ES-I3 (cell line): ENCODE measurements around the gene TYW1.
"Not testable (repeated sequence)": the region's sequence is repeated elsewhere in the genome, so short reads cannot be mapped to it uniquely, and the experiment has no call there.

Experiments used
- H3K36me3 ChIP-seq: 2 replicates; pipeline ENCODE4 v1.6.1; 2013; ENCODE audit warnings: mild to moderate bottlenecking, low read length, control low read depth, moderate library complexity; ENCODE audit not compliant: insufficient read depth
- H3K4me1 ChIP-seq: 2 replicates; pipeline ENCODE4 v1.6.1; 2013; ENCODE audit warnings: mild to moderate bottlenecking, control low read depth, low read length; ENCODE audit not compliant: insufficient read depth
- H3K9ac ChIP-seq: 2 replicates; pipeline ENCODE4 v1.6.1; 2013; ENCODE audit warnings: low read depth, mild to moderate bottlenecking, low read length, moderate library complexity
- H3K9me3 ChIP-seq: 2 replicates; pipeline ENCODE4 v1.6.1; 2013; ENCODE audit warnings: mild to moderate bottlenecking, low read length, moderate library complexity; ENCODE audit not compliant: control insufficient read depth, insufficient read depth

The TYW1 gene

GRCh38 chr7:67017971-67018370 is 21.3 kb downstream of the TYW1 start:
- not testable (repeated sequence) for H3K9ac ChIP-seq, H3K4me1 ChIP-seq, H3K9me3 ChIP-seq, H3K36me3 ChIP-seq

DNA sequence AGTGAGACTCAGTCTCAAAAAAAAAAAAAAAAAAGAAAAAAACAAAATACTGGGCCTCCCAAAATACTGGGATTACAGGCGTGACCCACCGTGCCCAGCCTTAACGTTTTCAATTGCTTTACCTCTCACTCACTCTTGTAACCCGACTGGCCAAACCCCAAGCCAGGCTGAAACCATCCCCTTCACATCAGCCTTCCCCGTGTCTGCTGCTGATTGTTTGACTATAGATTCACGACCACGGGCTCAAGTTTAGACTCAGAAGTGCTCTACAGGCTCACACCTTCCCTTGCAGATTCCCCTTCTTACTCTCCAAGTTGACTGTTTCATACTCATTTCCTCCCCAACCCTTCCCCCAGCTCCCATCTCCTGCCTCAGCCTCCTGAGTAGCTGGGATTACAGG is 22.3 kb downstream of the TYW1 start:
- Histone ChIP-seq H3K4me1 (no peaks in the 10 kb centered on the region), H3K9ac (no peak overlapping the region), H3K9me3 (no peaks in the 10 kb centered on the region), H3K36me3 (peaks cover 6% of the 10 kb centered on the region)

DNA sequence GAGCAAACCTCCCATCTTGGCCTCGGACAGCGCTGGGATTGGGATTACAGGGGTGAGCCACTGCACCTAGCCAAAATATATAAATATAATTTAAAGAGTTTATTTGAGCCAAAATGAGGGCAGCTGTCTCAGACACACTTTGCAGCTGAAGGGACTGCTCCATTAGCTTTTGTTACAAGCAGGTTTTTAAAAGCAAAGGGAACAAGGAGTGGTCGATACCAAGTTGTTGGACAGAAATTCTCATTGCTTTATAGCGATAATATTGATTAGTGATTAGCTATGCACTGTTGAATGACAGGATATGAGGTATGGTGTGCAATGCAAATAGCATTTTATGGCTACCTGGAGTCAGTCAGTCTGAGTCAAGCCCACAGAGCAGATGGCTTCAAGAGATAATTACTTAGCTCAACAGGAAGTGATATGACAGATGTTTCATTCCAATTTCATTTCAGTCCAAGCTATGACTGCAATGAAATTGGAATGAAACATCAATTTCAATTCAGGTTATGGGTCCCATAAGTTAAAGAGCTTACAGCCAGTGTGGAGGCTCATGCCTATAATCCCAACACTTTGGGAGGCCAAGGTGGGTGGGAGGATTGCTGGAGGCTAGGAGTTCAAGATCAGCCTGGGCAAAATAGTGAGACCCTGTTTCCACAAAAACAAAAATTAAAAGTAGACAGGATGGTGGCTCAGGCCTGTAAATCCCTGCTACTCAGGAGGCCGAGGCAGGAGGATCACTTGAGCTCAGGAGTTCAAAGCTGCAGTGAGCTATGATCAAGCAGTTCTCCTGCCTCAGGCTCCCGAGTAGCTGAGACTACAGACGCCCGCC is 23.1 kb downstream of the TYW1 start:
- Histone ChIP-seq H3K36me3 (peaks cover 6% of the 10 kb centered on the region), H3K9me3 (no peaks in the 10 kb centered on the region), H3K9ac (no peak overlapping the region), H3K4me1 (no peaks in the 10 kb centered on the region)

DNA sequence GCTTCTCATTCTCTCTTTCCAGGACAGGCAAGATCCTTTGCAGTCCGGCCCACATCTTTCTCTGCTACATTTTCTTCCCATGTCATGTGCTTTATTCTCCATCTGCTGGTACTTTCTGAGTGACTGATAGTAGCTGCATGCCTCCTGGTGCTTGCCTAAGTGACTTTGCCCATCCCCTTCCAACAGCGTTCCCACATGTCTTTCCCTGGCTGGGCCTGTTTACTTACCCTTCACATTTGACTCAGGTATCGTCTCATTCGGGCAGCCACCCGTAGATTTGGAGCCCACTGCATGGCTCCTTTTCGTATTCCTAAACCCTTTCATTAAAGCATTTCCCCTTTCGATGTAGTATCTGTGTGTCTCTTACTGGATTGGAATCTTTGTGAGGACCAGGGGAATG is 24.6 kb downstream of the TYW1 start:
- H3K36me3 ChIP-seq: peaks cover 6% of the 10 kb centered on the region
- no peak overlapping the region for H3K9ac ChIP-seq
- no peaks in the 10 kb centered on the region for H3K4me1 ChIP-seq
- H3K9me3 ChIP-seq: no peaks in the 10 kb centered on the region

DNA sequence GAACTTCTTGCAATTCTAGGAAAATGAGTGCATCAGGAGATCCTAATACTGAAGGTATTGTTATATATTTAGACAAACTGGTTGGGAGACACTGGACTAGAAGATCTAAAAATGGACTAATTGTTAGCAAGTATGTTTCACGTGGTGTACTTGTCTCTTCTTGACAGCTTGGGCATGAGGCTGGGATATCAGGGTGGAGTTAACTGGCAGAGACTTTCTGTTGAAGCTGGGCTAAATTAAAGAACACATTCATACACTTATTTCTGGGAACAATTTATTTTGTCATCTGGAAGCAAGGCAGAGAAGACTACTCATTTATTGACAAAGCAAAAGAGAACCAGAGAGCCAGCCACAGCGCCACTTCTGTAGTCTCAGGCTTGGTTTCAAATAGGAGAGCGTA is 25.9 kb downstream of the TYW1 start:
- Histone ChIP-seq H3K4me1 (no peaks in the 10 kb centered on the region), H3K9me3 (no peaks in the 10 kb centered on the region), H3K9ac (no peak overlapping the region), H3K36me3 (peaks cover 5% of the 10 kb centered on the region)

- H3K36me3 ChIP-seq, H3K4me1 ChIP-seq, H3K9ac ChIP-seq, H3K9me3 ChIP-seq: not testable (repeated sequence)
Measured at GRCh38 chr7:67025459-67025858, 28.8 kb downstream of the TYW1 start.

DNA sequence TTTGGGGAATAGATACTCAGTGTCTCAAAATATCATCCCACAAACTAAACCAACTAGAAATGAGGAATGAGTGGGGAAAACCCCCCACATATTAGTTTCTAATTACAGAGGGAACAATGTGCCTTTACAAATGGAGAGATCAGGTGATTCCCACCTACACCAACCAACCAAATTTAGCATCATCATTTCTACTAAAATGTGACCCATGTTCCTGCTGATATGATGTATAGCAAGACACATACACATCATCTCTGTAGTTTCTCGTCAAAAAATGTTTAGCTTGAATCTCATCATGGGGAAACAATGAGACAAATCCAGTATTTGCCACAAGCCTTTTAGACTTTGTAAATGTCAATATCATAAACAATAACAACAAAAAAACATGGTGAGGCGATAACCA is 35.1 kb downstream of the TYW1 start:
- not testable (repeated sequence) for H3K9me3 ChIP-seq, H3K4me1 ChIP-seq, H3K9ac ChIP-seq, H3K36me3 ChIP-seq

DNA sequence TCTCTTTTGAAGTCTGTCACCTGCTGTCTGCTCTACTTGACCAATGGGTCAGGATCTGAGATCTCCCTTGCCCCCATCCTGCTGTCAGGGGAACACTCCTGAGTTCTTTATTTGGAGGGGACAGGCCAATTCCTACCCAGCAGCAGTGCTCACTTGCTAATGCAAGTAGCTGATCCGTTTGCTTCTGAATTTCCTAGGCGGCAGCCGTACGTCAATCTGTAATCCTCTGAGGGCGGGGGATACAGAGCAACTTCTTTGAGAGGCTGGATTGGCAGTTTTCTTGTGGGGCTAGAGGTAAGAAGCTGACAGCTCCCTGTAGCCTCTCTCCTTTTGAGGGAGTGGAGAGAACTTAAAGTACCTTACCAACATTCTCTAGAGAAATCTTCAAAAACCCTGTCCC is 36.6 kb downstream of the TYW1 start:
- Histone ChIP-seq H3K9me3 (no peaks in the 10 kb centered on the region; the same call in 1 of the 2 replicates), H3K4me1 (no peaks in the 10 kb centered on the region), H3K36me3 (no peaks in the 10 kb centered on the region), H3K9ac (no peak overlapping the region)

- not testable (repeated sequence) for H3K9me3 ChIP-seq, H3K36me3 ChIP-seq, H3K9ac ChIP-seq, H3K4me1 ChIP-seq
Measured at GRCh38 chr7:67036432-67037395, 40.1 kb downstream of the TYW1 start.

DNA sequence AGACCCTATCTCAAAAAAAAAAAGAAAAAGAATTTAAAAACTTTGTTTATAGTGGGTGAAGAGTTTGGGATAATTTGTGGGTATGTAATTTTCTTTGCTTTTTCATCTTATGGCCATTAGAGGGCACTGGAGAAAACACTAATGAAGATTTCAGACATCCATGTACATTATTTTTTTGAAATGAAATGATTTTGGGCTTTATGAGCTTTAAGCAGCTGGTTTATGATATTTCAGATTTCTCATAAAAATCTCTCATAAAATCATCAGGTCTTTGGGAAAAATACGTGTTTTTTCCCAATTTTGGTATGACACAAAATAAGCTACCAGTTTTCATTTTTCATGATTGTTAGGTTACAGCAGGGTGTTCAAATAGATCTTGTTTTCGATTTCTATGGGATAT is 44.2 kb downstream of the TYW1 start:
- not testable (repeated sequence) for H3K9me3 ChIP-seq, H3K36me3 ChIP-seq, H3K4me1 ChIP-seq, H3K9ac ChIP-seq

GRCh38 chr7:67042781-67043558 is 46.3 kb downstream of the TYW1 start:
- H3K36me3 ChIP-seq, H3K9me3 ChIP-seq, H3K4me1 ChIP-seq, H3K9ac ChIP-seq: not testable (repeated sequence)

DNA sequence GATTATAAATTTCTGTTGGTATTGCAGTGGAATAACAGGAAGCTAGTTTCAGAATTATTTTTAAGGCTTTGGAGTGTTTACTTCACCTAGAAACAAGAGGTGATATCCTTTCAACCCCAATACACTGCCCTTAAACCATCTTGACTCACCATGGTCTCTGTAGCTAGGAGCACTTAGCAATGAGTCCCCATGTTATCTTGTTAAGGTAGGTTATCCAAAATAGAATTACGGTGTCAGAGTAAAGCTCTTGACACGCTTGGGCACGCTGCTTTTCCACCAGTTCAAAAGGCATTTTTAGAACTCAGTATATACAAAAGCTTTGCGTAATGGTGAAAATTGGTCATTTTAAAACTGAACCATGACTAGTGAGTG is 46.9 kb downstream of the TYW1 start:
- H3K9me3 ChIP-seq, H3K9ac ChIP-seq, H3K4me1 ChIP-seq, H3K36me3 ChIP-seq: not testable (repeated sequence)

GRCh38 chr7:67045496-67045995 is 48.9 kb downstream of the TYW1 start:
- no peaks in the 10 kb centered on the region for H3K36me3 ChIP-seq
- no peak overlapping the region for H3K9ac ChIP-seq
- H3K4me1 ChIP-seq: no peaks in the 10 kb centered on the region
- no peaks in the 10 kb centered on the region for H3K9me3 ChIP-seq

GRCh38 chr7:67046819-67047218 is 50.2 kb downstream of the TYW1 start:
- H3K9ac ChIP-seq, H3K4me1 ChIP-seq, H3K36me3 ChIP-seq, H3K9me3 ChIP-seq: not testable (repeated sequence)
